ENCODE data around the gene PRKG1.

PRKG1 gene

DNA sequence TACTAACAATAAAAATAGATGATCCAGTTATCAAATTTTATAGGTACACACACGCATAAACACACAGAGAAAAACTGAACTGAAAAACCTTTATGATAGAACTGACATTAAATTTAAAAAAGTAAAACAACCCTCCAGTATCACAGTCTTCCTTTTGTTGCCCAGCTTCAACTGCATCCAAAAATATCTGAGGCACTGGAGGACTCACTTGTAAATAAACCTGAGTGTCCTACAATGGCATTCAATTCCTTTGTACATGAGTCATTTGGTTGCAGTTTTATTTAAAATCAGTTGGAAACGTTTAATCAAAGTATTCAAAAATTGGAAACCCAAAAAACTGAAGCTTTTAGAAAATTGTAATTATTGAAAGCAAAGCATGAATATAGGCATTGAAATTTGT, 890.3 kb downstream of the PRKG1 start:
- no peak for DNase-seq

- no peak for DNase-seq
Observed at GRCh38 chr10:51965451-51965850, 891.2 kb downstream of the PRKG1 start.

DNA sequence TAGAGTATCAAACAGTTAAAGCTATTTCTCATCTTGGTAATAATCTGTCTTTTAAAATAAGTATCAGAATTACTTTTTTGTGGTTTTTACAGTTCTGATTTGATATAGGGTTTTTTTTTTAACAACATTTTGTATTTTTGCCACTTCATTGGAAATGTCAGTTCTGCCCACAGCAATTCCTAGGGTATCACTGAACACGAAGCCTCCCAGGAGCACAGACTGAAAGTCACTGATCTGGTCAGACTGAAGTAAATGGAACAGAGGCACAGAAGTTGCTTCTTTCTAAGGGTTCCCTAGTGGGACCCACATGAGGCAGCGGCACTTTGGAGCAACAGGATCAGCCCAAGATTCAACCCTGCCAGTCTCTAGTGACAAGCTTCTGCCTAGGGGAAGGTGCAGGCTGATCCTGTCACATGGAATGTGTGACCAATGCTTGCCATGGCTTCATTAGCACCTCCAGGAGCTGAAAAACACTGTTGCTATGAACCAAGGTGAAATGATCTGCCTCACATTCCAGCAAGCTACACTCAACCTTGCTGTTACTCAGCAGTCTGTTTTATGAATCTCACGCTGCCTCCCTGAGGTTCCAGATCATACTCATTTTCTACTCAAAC, 898.6 kb downstream of the PRKG1 start:
- no peak for DNase-seq

DNA sequence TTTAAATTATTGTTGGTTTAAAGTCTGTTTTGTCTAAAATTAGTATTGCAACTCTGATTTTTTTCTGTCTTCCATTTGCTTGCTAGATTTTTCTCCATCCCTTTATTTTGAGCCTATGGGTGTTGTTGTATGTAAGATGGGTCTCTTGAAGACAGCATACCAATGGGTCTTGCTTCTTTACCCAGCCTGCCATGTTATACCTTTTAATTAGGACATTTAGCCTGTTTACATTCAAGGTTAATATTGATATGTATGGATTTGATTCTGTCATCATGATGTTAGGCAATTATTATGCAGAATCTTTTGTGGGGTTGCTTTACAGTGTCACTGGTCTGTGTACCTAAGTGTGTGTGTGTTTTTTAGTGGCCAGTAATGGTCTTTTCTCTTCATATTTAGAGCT, 906.5 kb downstream of the PRKG1 start:
- DNase-seq = no peak

GRCh38 chr10:51981731-51982130, 907.4 kb downstream of the PRKG1 start:
- no peak for DNase-seq

DNA sequence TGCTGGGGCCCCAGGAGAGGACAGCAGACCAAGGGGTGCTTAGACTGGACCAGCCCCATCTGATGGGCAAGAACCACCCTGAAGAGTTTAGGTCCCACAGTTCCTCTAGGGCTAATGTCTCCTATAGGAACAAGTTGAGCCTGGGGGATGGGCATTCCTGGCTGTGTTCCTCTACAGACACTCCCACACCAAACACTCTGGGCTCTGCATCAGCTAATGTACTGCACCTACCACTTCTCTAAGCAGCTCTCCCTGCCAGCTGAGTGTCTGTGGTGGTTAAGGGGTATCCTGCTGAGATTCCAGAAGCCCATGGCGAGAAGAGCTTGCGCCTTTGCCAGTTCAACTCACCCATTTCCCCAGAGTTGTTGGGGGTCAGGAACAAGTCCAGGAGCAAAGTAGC, 909.2 kb downstream of the PRKG1 start:
- no peak for DNase-seq

DNA sequence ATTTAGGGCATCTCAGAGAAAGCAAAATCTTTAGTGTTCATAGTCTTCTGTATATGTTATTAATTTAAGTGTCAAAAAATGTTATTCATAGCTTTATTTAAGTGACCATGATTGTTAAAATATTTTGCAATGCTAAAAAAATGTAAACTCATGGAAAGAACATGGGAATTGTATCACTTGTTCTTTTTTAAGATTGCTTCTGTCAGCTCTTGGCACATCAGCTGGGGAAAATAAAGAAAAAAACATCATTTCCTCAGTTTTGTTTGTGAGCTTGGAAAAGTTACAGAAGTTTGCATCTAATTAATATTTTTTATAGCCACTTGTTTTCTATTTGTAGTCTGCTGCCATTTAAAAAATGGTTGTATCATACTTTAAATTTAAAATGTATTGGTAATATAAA, 911.0 kb downstream of the PRKG1 start:
- DNase-seq = no peak

DNA sequence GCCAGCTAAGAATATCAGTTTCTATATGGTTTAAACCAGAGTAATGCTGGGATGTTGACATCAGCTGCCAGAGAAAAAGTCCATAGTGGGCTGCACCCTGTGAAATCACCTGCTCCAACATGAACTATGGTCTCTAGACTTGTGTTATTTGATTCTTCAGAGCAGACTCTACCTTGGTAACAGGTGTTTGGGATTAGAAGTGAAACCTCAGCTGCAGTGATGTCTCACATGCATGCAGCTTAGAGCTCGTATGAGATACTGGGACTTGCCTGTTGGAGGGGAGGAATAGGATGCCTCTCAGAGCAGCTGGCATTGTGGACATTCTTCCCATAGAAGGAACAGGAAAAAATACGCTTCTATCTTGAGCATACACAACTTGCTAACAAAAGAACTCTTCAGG, 912.2 kb downstream of the PRKG1 start:
- no peak for DNase-seq

DNA sequence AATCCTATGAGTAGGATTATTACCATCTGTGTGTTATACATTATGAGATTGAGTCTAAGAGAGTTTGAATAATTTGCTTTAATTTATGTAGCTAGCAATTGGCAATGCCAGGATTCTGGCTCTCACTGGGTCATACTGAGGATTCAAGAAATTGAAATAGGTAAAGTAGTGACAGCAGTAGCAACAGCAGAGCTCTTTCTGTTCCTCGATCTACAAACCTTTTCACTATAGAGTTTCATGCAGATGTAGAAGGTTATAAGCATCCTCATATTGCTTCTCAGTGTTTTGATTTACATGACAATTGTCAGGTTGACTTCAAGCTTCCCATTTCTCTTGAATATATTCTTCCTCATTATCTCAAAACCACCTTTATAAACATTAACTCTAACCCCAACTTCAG, 919.2 kb downstream of the PRKG1 start:
- DNase-seq = no peak

DNA sequence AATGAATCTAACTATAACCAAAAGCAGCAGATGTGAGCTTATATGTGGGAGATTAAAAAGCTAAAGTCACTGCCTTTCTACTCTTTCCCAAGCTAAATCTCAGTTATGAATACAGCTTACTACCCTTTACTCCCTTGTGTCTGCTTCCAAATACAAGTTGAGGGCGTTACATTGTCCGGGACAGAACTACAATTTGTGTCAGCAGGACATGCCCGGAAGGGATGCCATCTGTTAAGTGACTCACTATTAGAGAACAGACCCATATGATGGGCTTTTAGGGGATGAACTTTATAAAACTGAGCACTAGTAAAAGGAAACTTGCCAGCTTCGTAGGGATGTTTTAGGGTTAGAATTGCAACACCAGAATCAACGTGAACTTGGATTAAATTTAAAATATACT, 924.8 kb downstream of the PRKG1 start:
- DNase-seq = no peak

DNA sequence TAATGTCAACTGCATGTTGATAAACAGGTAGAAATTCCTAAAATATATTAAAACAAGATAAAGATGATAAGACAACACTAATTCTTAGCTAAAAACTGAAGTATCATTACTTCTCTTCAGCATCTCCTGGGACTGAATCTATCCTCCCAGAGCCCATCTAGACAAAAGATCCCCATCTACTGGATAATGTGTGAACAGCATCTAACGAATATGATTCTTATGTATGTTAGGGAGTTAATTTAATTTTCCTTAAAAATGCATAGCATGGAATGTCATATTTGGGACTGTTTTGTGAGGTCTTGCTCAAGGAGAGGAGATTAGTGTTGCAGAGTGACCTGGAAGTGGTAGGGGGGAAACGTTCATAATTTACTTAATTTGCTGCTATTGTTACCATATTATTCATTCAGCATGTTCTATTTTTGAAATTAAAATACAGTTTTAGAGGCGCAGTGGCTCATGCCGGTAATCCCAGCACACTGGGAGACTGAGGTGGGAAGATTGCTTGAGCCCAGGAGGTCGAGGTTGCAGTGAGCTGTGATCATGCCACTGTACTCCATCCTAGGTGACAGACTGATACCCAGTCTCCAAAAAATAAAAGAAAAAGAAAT, 930.2 kb downstream of the PRKG1 start:
- DNase-seq = peak; percentile 3 to 30 (median 15)

DNA sequence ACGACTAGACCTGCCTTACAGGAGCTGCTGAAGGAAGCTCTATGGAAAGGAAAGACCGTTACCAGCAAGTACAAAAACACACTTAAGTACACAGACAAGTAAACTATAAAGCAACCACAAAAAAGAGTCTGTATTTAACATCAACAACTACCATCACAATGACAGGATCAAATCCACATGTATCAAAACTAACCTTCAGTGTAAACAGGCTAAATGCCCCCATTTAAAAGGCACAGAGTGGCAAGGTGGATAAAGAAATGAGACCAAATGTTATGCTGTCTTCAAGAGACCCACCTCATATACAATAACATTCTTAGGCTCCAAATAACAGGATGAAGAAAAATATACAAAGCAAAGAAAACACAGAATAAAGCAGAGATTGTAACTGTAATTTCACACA, 932.8 kb downstream of the PRKG1 start:
- DNase-seq = no peak

- no peak for DNase-seq
Observed at GRCh38 chr10:52011118-52011517, 936.8 kb downstream of the PRKG1 start.

DNA sequence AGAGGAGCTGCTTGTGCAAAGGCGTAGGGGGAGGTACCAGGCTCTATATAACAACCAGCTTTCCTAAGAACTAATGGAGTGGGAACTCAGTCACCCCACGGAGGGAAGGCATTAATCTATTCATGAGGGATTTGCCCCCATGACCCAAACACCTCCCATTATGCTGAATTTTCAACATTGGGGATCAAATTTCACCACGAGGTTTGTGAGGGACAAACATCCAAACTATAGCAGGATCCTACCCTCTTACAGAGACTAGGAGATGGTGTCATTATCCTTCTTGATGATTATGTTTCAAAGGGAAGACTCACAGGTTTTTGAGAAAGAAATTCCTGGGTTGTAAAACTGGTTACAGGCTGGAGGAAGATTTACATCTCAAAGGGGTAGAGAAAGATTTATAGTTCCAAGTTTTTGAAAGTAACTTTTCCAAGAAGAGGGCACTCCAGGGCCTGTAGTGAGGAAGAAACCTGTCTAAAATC, 944.8 kb downstream of the PRKG1 start:
- DNase-seq = no peak

- DNase-seq = no peak
Observed at GRCh38 chr10:52019656-52020055, 945.4 kb downstream of the PRKG1 start.

DNA sequence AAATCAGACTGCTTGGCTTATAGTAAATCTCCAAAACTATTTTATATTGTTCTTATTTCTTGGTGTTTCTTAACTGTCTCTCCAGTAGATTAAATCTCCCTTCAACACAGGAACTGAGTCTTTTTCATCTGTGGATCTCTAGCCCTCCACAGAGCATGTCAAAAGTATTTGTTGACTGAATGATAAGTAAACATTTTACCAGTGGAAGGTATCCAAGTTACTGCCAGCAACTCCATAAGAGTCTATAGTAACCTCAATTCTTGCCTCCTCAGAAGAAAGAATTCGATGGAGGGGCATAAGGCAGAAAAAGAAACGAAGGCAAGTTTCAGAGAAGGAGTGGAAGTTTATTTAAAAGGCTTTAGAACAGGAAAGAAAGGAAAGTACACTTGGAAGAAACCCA, 945.9 kb downstream of the PRKG1 start:
- no peak for DNase-seq

DNA sequence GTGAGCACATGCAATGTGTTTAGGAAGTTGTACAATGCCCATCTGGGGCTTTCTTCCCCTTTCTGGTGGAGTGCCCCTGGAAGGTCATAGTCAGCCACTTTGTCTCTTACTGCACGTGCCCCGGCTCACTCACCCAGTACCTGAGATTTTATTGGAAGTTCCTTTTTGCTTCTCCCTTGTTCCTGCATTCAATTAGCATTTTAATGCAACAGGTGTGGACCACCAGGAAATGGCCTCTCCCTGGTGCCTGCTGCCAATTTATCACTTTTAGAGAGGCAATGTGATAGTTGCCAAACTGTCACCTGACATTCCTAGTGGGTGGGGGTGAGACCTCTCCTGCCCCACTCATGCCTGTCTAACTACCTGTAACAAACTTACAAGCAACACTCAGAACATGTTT, 946.4 kb downstream of the PRKG1 start:
- no peak for DNase-seq

DNA sequence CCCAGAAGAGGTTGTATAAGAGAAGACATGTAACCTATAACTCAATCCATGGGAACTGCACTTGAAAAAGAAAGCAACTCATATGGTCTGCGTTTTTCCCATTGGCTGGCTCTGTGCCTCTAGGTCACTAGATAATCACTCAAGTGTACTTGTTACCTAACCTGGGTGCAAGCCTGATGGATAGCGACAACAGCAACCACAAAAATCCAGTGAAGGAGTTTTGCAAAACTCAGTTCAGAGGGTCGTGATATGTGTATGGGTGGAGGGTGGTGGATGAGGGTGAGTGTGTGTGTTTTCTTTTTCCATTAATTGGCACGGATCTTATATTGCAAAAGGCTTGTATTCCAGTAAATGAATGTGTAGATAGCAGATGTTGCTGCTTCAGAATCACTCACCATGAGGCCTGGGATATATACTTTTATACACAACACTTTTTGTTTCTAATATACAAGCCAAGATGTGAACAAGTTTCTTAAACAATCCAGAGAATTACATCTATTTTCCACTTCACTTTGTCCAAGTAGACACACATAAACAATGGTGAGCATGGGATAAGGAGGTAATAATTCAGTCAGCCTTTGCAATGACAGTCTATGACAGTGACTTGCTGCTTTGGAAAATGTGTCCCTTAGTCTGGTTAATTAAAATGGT, 952.9 kb downstream of the PRKG1 start:
- no peak for DNase-seq

DNA sequence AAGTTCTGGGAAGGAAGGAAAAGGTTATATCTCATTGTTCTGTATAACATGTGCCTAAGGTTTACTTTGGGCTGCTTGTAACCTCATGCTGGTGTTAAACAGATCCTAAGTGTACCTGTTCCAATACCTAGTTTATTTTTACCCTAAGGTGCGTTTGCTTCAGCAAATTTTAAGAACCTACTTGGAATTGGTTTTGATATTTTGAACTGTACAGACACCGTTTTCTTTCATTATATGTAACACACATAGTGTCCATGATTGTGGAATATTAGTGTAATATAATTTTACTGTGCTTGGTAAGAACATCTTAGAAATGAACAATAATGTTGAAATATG, 954.2 kb downstream of the PRKG1 start:
- DNase-seq = no peak

DNA sequence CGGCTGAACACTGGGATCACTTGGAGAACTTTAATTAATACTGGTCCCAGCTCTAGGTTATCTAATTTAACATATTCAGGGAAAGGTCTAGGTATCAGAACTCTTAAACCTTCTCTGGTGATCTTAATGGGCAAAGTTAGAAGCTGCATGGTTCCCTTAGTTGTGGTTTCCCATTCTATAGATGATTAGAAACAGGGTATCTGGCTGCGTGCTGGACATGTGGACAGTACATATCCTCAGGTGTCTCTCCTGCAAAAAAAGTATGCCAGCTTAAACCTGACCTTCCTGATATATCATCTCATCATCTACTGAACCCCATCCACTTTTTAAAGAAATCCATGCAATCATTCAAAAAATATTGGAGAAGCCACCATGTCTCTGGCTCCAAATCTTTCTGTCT, 955.3 kb downstream of the PRKG1 start:
- no peak for DNase-seq

DNA sequence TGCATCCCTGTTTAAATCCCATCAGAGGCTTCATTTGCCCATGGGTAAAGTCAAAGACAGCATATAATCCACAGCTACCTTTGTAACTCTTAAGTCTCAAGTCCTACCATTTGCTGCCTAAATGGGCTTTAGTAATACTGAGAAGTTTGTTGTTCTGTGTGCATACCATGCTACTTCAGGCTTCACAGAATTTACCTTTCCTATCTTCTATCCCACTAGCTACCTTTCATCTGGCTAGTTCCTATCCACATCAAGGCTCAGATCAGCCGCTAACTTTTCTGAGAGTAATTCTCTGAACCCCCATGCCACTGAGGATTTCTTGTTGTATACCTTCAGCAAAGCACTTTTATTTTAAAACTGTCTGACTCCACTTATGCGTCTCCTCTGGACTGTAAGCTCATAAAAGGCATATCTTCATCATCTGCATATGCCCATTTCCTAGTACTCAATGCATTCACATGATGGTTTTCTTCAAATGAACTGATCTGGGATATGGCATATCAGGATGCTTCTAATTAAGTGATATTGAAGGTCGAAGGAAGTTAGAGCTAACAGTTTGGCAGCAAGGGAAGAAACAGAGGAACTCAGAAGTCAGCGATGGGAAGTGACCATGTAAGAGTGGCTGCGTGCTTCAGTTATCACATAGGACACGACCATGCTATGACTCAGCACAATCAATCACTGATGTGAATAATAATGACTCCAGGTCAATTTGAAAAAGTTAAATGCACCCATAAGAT, 955.9 kb downstream of the PRKG1 start:
- DNase-seq = no peak

DNA sequence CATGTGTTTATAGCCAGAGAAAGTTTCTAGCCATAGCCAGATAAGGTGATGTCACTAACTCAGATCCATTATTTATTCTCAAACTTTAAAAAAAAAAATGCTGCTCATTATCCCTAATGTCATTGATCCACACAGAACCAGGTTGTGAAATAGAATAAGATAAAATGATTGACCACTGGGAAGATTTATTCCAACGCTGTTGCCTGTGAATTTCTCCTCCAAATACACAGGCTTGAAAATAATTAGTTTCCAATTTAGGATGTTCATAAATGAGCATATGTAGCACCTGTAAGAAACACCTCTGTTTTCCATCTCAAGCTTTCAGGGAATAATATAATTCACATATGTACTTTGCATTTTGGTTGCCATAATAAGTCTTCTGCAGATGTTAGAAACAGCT, 956.7 kb downstream of the PRKG1 start:
- no peak for DNase-seq

GRCh38 chr10:52031771-52032170, 957.5 kb downstream of the PRKG1 start:
- DNase-seq = no peak
